Nephron (organoid): Measurements from ENCODE around the gene RAB2B.

Experiments used
- H3K27ac Mint-ChIP-seq, 3 experiments: 2 replicates each; pipeline ENCODE4 v1.8.0; 2020; ENCODE audit warnings: mixed read lengths in 3 of 3, mild to moderate bottlenecking in 2 of 3, moderate library complexity in 1 of 3
- H3K27me3 Mint-ChIP-seq: 2 replicates; pipeline ENCODE4 v1.8.0; 2021; ENCODE audit warnings: low read depth, mild to moderate bottlenecking, moderate library complexity, mixed read lengths
- H3K36me3 Mint-ChIP-seq: 2 replicates; pipeline ENCODE4 v1.8.0; 2020; ENCODE audit warnings: low read depth, mixed read lengths
- H3K4me1 Mint-ChIP-seq: 2 replicates; pipeline ENCODE4 v1.8.0; 2020; ENCODE audit warnings: mixed read lengths
- H3K4me3 Mint-ChIP-seq, 3 experiments: 2 replicates each; pipeline ENCODE4 v1.8.0; 2020; ENCODE audit warnings: mild to moderate bottlenecking in 3 of 3, mixed read lengths in 3 of 3, moderate library complexity in 2 of 3
- H3K9me3 Mint-ChIP-seq: 2 replicates; pipeline ENCODE4 v1.8.0; 2020; ENCODE audit warnings: mixed read lengths
- TF ChIP-seq, protein P1 (sequence below), 3 experiments: fragments of 200-600 bp; sonication (generic); IDR thresholded peaks; one replicate each; pipeline ENCODE4 v1.5.0; 2021; ENCODE audit warnings: antibody characterized with exemption in 3 of 3; ENCODE audit not compliant: unreplicated experiment in 3 of 3

The RAB2B gene

DNA sequence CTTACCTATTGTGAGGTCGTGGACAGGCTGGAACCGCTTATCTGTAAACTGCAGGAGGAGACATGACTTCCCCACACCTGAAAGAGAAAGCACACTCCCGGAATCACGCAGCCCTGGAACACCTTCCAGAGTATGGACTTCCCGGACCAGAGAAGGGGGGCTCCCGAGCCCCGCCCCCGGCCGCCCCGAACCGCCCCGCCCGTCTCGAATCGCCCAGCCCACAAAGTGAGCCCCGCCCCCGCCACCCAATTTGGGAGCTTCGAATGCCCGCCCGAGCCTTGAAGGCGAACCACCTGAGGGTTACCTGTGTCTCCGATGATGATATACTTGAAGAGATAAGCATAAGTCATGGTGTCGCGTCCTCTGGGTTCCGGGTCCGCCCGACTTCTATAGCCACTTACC lies 235 bp downstream of the RAB2B start:
- TF ChIP-seq, protein P1, sequence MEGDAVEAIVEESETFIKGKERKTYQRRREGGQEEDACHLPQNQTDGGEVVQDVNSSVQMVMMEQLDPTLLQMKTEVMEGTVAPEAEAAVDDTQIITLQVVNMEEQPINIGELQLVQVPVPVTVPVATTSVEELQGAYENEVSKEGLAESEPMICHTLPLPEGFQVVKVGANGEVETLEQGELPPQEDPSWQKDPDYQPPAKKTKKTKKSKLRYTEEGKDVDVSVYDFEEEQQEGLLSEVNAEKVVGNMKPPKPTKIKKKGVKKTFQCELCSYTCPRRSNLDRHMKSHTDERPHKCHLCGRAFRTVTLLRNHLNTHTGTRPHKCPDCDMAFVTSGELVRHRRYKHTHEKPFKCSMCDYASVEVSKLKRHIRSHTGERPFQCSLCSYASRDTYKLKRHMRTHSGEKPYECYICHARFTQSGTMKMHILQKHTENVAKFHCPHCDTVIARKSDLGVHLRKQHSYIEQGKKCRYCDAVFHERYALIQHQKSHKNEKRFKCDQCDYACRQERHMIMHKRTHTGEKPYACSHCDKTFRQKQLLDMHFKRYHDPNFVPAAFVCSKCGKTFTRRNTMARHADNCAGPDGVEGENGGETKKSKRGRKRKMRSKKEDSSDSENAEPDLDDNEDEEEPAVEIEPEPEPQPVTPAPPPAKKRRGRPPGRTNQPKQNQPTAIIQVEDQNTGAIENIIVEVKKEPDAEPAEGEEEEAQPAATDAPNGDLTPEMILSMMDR (IDR thresholded peaks at IDR 0.05; ENCODE audit: unreplicated experiment in 3 of 3) = no peak
- Mint-ChIP-seq H3K4me3 (peak overlapping the region; percentile 95 to 98 (median 98)), H3K27me3 (no peaks in the 10 kb centered on the region), H3K27ac (peak overlapping the region; percentile 75 to 92 (median 89)), H3K4me1 (peaks cover 12% of the 10 kb centered on the region), H3K36me3 (peaks cover 34% of the 10 kb centered on the region), H3K9me3 (no peaks in the 10 kb centered on the region)

DNA sequence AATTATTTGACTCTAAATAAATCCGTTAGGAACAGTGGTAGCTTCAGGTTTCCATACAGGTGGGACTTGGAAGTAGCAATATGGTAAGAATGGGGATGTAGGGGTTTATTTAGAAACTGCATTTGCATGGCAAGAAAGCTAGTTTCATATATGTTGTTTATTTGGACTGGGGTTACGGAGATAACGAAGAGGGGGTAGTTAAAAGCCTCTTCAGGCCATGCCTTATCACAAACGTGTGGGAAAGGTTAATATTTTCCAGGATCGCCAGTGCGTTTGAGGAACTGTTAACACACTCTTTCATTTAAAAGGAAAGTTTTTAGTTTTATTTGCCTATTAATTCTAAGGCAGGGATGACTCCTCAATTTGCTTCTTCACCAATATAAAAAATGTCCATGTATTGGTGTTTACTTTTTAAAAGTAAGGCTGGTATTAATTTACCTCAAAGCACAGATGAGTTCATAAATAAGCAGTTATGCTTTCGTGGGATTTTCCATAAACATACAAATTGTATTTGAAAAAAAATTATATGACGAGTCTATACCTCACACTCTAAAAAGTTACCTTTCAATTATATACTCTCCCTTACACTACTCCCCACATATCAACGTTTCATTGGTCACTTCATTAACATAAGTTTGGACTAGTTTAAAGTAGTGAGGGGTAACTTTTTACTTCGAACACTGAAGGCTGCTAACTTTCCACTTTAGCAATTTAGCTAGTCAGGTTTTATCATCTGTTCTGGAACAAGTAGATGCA lies 814 bp downstream of the RAB2B start:
- H3K27ac Mint-ChIP-seq = peak overlapping the region; percentile 75 to 92 (median 89)
- no peaks in the 10 kb centered on the region for H3K27me3 Mint-ChIP-seq
- no peaks in the 10 kb centered on the region for H3K9me3 Mint-ChIP-seq
- H3K4me1 Mint-ChIP-seq = peaks cover 12% of the 10 kb centered on the region
- peak overlapping the region; percentile 95 to 98 (median 98) for H3K4me3 Mint-ChIP-seq
- TF ChIP-seq, protein P1 (IDR thresholded peaks at IDR 0.05; ENCODE audit: unreplicated experiment in 3 of 3) = no peak
- H3K36me3 Mint-ChIP-seq = peaks cover 34% of the 10 kb centered on the region

DNA sequence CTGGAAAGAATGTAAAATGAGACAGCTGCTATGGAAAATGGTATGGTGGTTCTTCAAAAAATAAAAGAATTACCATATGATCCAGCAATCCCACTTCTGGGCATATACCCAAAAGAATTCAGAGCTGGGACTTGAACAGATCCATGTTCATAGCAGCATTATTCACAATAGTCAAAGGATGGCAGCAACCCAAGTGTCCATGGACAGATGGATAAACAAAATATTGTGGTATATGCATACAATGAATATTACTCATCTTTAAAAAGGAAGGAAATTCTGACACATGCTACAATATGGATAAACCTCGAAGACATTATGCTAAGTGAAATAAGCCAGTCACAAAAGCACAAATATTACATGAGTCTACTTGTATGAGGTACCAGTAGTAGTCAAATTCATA lies 9.1 kb downstream of the RAB2B start:
- H3K27ac Mint-ChIP-seq = no peak overlapping the region
- TF ChIP-seq, protein P1 (IDR thresholded peaks at IDR 0.05; ENCODE audit: unreplicated experiment in 3 of 3) = no peak
- H3K4me1 Mint-ChIP-seq = no peaks in the 10 kb centered on the region
- peaks cover 55% of the 10 kb centered on the region for H3K36me3 Mint-ChIP-seq
- H3K27me3 Mint-ChIP-seq = no peaks in the 10 kb centered on the region
- H3K9me3 Mint-ChIP-seq = no peaks in the 10 kb centered on the region
- no peak overlapping the region for H3K4me3 Mint-ChIP-seq

DNA sequence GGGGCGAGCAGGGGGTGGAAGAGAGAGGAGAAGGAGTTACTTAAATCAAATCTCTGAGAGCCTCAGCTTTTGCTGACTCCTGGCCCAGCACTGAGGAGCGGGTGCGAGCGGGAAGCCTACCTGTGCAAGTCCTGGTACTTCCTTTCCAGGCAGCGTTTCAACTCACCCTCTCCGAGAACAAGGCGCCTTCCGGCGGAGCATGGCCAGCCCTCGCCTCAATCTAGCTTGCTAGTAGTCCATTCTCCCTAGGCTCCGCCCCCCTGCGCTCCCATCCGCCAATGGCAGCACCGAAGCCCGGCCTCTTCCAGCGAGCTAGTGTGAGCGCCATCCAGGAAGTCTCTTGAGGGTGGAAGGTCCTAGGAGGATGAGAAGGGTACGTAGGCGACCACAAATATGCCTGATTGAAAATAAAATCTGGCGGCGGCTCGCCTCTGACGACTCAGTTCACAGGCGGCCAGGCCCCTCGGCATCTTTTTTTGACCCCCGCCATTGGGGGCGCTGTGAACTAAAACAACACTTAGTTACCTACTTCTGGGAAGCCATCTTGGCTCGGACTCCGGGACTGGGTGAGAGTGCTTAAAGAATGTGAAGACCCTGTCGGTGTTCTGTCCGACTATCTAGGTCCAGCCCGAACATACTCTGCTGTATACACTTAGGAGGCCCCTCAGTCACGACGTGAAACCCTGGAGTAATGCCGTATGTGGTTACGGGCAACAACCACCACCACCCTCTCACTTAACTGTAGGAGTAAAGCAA lies 20.7 kb downstream of the RAB2B start, which contains the start of gene CHD8:
CHD8 (minus strand) TSS at position 212 of the 756 bp plus-strand sequence. CDS start 24,480 bp downstream, outside the sequence.
- peaks cover 24% of the 10 kb centered on the region for H3K4me1 Mint-ChIP-seq
- peaks cover 40% of the 10 kb centered on the region for H3K36me3 Mint-ChIP-seq
- H3K9me3 Mint-ChIP-seq = no peaks in the 10 kb centered on the region
- H3K27ac Mint-ChIP-seq = peak within 1 kb of the TSS; percentile 100
- TF ChIP-seq, protein P1 (IDR thresholded peaks at IDR 0.05; ENCODE audit: unreplicated experiment in 3 of 3) = peak; percentile 57 to 73 (median 60)
- H3K27me3 Mint-ChIP-seq = no peaks in the 10 kb centered on the region
- H3K4me3 Mint-ChIP-seq = peak within 1 kb of the TSS; percentile 97 to 98 (median 98)

DNA sequence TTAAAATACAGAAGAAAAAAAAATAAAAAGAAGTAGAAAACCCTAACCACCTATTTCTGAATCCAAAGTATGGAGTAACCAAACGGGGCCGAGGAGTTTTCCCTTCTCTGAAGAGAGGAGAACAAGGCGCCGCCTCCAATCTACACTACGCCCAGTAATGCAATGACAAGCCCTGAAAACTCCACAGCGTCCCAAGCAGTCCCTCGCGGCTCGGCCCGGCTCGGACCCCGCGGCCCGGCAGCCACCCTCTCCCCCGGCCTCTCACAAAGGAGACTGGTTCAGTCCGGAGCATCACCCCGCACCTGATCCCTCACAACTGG lies 21.2 kb downstream of the RAB2B start:
- H3K9me3 Mint-ChIP-seq = no peaks in the 10 kb centered on the region
- H3K27ac Mint-ChIP-seq = peak overlapping the region; percentile 100
- TF ChIP-seq, protein P1 (IDR thresholded peaks at IDR 0.05; ENCODE audit: unreplicated experiment in 3 of 3) = no peak
- H3K27me3 Mint-ChIP-seq = no peaks in the 10 kb centered on the region
- peaks cover 36% of the 10 kb centered on the region for H3K36me3 Mint-ChIP-seq
- H3K4me1 Mint-ChIP-seq = peaks cover 24% of the 10 kb centered on the region
- peak overlapping the region; percentile 97 to 98 (median 98) for H3K4me3 Mint-ChIP-seq
